T-helper 2 cell treated with Interferon-gamma antibody and Interleukin-4, amounts not matched to agents 5 μg/mL and 100 μg/mL, for 36 hours (primary cell): ENCODE results near the gene XXYLT1.

Experiments
- DNase-seq: peaks from one replicate; pipeline ENCODE4 v3.0.0; 2021; ENCODE audit warnings: low spot score
- H3K27ac Mint-ChIP-seq: one replicate; pipeline ENCODE4 v1.8.0; 2021; ENCODE audit warnings: mild to moderate bottlenecking, mixed read lengths
- H3K27me3 Mint-ChIP-seq: one replicate; pipeline ENCODE4 v1.8.0; 2021; ENCODE audit warnings: low read depth, mixed read lengths
- H3K36me3 Mint-ChIP-seq: one replicate; pipeline ENCODE4 v1.8.0; 2021; ENCODE audit warnings: low read depth, mixed read lengths
- H3K4me1 Mint-ChIP-seq: one replicate; pipeline ENCODE4 v1.8.0; 2021; ENCODE audit warnings: low read depth, mixed read lengths
- H3K4me3 Mint-ChIP-seq: one replicate; pipeline ENCODE4 v1.8.0; 2022; ENCODE audit warnings: mild to moderate bottlenecking, moderate library complexity, mixed read lengths
- H3K9me3 Mint-ChIP-seq: one replicate; pipeline ENCODE4 v1.8.0; 2021; ENCODE audit warnings: mixed read lengths

XXYLT1 gene

DNA sequence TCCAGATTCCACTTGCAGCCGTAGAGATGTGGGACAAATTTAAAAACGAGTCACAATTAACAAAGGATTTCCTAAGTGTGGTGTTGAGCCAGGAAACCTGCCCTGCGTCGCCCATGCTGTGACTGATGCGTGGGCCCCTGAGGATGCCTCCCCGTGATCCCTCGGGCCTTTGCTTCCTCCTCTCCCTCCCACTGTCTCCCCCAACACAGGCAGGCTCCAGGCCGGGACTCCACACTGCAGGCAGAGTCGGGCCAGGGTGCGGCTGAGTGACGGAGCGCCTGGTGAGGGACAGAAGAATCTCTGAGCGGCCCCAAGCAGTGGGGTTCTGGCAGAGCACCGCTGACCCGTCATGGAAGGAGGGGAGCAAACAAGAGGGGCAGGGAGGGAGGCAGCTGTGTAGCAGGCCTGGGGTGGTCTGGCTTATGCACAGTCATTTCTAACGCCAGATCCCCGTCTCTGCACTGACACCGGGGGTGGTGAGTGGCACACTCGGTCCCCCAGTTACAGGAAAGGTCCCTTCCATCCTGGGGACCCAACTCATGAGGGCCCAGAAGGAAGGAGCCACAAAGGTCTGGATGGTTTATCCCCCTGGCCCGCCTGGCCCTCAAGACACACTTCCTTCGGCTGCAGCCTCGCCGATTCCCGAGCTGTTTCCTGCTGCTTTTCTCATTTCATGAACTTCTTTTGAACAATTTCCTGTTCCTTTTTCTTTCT lies 91.0 kb downstream of the XXYLT1 start:
- no peaks in the 10 kb centered on the region for H3K36me3 Mint-ChIP-seq
- H3K27me3 Mint-ChIP-seq: no peaks in the 10 kb centered on the region
- DNase-seq: no peak
- peaks cover 16% of the 10 kb centered on the region for H3K4me1 Mint-ChIP-seq
- no peak overlapping the region for H3K27ac Mint-ChIP-seq
- H3K9me3 Mint-ChIP-seq: no peaks in the 10 kb centered on the region
- H3K4me3 Mint-ChIP-seq: no peak overlapping the region

DNA sequence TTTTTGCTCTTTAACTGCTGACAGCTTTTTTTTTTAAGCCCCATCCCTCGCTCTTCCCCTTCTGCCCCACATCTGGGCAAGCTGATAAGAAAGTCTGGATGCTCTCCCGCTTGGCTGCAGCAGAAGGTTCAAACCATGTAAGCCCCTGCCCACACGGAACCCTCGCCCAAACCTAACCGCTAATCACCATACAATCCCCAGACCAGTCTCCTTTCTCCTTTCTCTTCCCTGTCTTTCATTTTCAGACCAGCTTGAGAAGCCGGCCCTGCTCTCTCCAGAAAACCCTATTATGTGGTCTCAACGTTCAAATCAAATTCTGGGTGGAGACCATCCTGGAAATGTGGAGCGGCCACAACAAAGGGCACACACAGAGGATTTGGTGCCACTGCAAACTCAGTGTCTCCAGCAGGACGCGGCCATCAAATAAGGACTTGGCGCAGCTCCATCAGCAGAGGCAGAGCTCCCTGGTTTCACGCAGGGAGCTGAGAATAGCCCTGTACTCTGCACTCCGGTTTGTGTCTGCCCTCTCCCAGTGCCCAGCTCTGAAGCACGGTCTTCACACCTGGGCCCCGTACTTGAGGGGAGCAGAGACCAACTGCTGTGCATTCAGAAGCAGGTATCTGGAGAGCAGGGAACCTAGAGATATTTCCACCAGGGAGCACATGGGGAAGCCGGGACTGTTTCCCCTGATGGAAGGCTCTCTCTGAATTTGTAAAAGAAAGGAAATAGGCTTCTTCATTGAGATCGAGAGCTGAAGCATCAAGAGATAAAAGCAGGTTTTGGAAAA lies 92.6 kb downstream of the XXYLT1 start:
- Mint-ChIP-seq H3K36me3 (no peaks in the 10 kb centered on the region), H3K4me3 (no peak overlapping the region), H3K9me3 (no peaks in the 10 kb centered on the region), H3K27ac (no peak overlapping the region), H3K27me3 (no peaks in the 10 kb centered on the region), H3K4me1 (peaks cover 8% of the 10 kb centered on the region)
- DNase-seq: no peak

DNA sequence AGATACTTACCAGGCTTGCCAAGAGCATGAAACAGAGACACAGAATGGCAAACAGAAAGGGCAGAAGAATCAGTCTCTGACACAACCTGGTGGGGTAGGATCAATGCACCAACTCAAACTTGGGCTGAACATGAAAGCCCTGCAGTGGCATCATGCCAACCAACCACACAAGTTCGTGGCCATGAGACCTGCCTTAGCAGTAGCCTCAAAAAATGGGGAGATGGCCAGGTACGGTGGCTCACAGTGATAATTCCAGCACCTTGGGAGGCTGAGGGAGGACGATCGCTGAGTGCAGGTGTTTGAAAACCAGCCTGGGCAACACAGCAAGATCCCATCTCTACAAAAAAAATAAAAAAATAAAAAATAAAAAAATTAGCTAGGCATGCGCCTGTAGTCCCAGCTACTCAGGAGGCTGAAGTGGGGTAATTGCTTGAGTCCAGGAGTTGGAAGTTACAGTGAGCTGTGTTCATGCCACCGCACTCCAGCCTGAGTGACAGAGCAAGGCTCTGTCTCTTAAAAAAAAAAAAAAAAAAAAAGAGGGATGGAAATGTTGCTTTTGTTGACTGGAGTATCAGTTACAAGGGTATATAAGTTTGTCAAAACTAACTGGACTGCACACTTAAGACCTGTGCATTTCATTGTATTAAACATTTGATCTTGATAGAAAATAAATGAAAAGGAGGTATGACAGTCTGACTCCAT lies 93.4 kb downstream of the XXYLT1 start:
- no peak for DNase-seq
- H3K27me3 Mint-ChIP-seq: no peaks in the 10 kb centered on the region
- H3K4me3 Mint-ChIP-seq: no peak overlapping the region
- H3K36me3 Mint-ChIP-seq: no peaks in the 10 kb centered on the region
- no peaks in the 10 kb centered on the region for H3K9me3 Mint-ChIP-seq
- H3K27ac Mint-ChIP-seq: no peak overlapping the region
- H3K4me1 Mint-ChIP-seq: peaks cover 4% of the 10 kb centered on the region

DNA sequence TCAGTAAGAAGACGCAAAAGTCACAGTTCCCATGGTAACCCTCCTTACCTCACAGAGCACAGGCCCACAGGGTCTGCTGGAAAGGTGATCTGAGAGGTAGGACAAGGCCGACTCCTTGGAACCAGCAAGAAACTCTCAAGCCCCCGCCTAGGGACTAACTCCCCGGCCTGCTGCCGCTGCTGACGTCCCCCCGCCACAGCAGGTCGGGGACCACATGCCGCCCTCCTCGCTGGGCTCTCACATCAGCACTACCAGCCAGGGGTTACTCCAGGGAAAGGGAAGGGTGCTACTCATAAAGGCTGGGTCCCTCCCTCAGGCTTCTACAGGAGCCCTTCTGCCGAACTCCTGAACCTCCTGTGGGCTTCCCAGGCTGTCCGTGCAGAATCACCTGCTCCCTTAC lies 94.2 kb downstream of the XXYLT1 start:
- no peak for DNase-seq
- Mint-ChIP-seq H3K27ac (no peak overlapping the region), H3K36me3 (no peaks in the 10 kb centered on the region), H3K27me3 (no peaks in the 10 kb centered on the region), H3K9me3 (no peaks in the 10 kb centered on the region), H3K4me3 (no peak overlapping the region), H3K4me1 (no peaks in the 10 kb centered on the region)

DNA sequence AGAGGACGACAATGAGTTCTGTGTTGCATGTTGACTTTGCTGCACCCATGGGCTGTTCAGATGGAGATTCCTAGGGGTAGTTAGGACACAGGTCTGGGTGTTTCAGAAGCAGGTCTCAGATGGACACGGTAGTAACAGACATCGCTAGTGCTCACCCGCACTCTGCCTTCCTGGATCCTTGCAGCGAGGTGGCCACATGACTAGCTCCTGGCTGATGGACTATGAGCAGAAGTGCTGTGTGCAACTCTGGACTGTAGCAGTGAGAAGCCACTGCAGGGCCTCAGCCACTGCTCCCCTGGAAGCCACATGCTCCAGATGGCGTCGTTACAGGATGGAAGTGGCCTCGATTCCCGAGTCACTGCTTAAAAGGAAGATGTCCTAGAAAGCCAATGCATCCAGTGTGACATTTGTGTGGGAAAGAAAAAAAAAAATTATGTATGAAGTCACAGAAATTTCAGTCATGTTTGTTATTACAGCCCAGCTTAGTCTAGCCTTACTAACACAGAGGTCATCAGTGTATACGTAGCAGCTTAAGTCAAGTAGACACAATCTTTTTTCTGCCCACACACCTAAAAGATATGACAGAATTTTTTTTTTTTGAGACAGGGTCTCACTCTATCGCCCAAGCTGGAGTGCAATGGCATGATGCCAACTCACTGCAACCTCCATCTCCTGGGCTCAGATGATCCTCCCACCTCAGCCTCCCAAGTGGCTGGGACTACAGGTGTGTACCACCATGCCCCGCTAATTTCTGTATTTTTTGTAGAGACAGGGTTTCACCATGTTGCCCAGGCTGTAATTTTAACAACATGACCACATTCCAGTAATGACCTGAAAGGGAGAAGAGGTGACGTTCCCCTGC lies 95.3 kb downstream of the XXYLT1 start:
- DNase-seq: no peak
- no peak overlapping the region for H3K27ac Mint-ChIP-seq
- H3K27me3 Mint-ChIP-seq: no peaks in the 10 kb centered on the region
- H3K9me3 Mint-ChIP-seq: no peaks in the 10 kb centered on the region
- no peaks in the 10 kb centered on the region for H3K4me1 Mint-ChIP-seq
- no peak overlapping the region for H3K4me3 Mint-ChIP-seq
- H3K36me3 Mint-ChIP-seq: no peaks in the 10 kb centered on the region

DNA sequence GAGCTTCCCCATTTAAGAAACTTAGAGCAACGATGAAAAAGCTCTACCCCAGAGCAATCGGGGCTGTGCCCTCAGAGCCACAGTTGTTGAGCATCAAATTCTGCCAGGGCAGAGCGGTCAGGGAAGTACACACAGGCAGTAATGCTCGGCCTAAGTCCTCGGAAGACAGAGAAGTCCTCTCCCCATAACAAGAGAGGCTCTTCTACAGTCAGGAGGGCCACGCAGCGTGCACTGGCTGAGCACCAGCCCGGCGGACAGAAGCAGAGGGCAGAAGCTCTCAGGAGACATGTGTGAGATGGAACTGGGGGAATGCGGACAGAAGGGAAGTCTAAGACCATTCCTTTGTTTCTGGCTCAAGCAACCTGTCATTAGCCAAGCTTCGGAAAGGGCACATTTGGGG lies 95.9 kb downstream of the XXYLT1 start:
- Mint-ChIP-seq H3K27me3 (no peaks in the 10 kb centered on the region), H3K36me3 (no peaks in the 10 kb centered on the region)

DNA sequence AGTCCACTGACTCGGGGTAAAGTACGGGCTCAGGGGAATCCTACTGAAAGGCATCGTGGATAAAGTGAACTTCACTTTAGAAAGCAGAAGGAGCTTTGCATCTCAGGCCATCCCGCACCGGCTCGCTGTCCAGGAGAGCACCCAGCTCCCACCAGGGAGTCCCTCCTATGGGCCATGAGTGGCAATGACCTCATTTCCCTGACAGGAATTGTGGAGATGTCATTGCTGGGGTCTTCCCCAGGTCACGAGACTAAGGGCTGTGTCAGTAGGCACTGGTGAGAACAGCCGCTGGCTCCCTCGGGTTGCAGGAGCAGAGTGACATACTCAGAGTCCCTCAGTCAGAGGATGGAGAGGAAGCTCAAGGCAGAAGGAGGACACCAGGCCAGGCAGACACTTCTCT lies 97.3 kb downstream of the XXYLT1 start:
- no peak for DNase-seq
- Mint-ChIP-seq H3K36me3 (no peaks in the 10 kb centered on the region), H3K27ac (no peak overlapping the region), H3K4me3 (no peak overlapping the region), H3K9me3 (no peaks in the 10 kb centered on the region), H3K4me1 (no peaks in the 10 kb centered on the region), H3K27me3 (no peaks in the 10 kb centered on the region)

More for the DNA sequence above, 95.9 kb downstream of the XXYLT1 start:
- Mint-ChIP-seq H3K9me3 (no peaks in the 10 kb centered on the region), H3K27ac (no peak overlapping the region), H3K4me3 (no peak overlapping the region), H3K4me1 (no peaks in the 10 kb centered on the region)
- no peak for DNase-seq

DNA sequence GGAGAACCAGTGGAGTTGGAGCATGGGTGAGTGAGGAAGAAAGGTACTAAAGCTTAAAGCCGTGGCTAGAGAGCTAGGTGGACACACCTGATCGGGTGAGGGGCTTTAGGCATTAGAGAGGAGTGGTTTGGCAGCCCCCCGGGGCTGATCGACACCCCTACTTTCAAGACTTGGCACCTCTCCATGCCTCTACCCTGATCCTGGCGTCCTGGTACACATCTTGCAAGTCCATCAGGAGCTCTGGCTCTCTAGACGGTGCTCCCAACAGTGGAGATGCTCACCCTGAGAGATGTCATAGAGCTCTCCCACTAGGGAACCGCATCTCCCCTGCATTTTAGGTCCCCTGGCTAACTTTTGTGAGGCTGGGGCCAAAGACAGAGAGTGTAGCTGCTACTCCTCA lies 98.1 kb downstream of the XXYLT1 start:
- Mint-ChIP-seq H3K27me3 (no peaks in the 10 kb centered on the region), H3K4me1 (no peaks in the 10 kb centered on the region), H3K36me3 (no peaks in the 10 kb centered on the region)

DNA sequence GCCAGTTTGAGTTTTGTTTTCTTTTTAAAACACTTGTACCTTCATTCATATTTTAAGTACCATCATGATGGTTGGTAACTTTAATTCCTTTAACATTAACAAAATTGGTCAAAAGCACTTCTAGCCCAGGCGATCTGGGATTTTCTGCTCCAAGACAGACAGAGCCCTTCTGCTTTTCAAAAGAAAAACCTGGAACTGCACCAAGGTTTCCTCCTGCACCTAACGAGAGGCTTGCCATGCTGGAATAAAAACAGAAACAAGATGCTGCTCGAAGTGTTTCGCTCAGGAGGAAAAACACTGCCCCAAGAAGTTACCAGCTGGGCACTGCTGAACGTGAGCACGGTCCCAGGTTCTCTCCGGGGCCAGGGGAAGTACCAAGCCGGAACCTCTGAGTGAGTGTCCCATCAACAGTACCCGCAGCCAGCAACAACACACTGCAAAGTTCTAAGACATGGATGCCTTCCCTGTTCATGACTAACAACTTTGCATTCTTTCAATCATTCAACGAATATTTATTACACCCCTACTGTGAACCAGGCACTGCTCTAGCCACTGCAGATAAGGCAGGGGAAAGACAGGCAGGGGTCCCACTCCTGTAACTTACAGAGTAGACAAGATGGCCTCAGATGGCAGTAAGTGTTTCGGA lies 98.8 kb downstream of the XXYLT1 start:
- Mint-ChIP-seq H3K27ac (no peak overlapping the region), H3K9me3 (no peaks in the 10 kb centered on the region), H3K27me3 (no peaks in the 10 kb centered on the region), H3K4me3 (no peak overlapping the region), H3K36me3 (no peaks in the 10 kb centered on the region), H3K4me1 (no peaks in the 10 kb centered on the region)
- no peak for DNase-seq

More for the DNA sequence above, 98.1 kb downstream of the XXYLT1 start:
- no peaks in the 10 kb centered on the region for H3K9me3 Mint-ChIP-seq
- H3K4me3 Mint-ChIP-seq: no peak overlapping the region
- DNase-seq: no peak
- H3K27ac Mint-ChIP-seq: no peak overlapping the region

DNA sequence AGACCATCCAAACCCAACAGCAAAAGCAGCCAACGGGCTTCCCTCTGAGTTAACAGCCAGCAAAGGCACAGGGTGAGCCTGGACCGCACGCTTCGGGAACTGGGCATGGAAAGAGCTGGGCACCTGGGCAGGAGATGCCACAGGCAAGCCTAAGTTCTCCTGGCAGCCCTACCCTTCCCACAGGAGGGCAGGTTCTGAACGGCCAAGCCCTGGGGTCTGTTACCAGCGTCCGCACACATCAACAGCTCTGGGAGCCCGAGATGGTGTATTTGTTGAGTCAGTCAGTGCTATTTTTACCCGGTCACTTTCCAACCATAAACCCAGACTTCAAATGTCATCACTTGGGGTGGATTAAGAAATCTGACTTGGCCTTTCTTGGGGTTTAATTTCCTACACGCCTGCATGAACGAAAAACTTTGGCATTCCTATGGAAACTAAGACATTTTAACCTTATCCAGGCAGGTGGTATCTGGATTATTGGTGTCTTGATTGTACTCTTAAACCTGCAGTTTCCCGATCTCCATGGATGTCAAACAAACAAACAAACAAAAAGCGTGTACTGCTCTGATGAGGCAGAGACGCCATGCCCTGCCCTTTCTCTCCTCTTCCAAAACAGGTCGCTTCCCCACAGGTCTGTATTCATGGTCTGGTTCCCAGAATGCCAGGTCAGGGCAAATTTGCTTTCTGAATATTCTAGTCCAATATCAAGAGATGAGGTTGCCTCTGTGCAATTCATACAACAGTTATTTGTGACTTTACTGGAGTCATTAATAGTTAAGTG lies 99.7 kb downstream of the XXYLT1 start:
- DNase-seq: no peak
- no peaks in the 10 kb centered on the region for H3K4me1 Mint-ChIP-seq
- H3K9me3 Mint-ChIP-seq: no peaks in the 10 kb centered on the region
- H3K27me3 Mint-ChIP-seq: no peaks in the 10 kb centered on the region
- no peak overlapping the region for H3K27ac Mint-ChIP-seq
- no peaks in the 10 kb centered on the region for H3K36me3 Mint-ChIP-seq
- H3K4me3 Mint-ChIP-seq: no peak overlapping the region

DNA sequence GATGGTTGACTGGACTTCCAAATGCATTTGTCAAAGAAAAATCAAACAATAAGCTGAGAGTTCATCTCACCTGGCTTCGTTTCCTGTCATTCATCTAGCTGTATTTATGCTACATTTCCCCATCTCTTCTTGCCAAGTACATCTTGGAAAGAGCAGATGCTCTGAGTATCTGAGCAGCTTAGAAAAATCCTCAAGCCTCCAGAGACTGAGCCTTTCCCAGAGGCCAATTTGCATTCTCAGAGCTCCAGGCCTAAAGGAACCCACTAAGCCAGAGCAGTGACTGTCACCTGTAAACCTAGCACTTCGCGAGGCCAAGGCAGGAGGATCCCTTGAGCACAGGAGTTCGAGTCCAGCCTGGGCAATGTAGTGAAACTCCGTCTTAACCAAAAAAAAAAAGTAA lies 100.5 kb downstream of the XXYLT1 start:
- no peak overlapping the region for H3K27ac Mint-ChIP-seq
- no peaks in the 10 kb centered on the region for H3K9me3 Mint-ChIP-seq
- no peaks in the 10 kb centered on the region for H3K27me3 Mint-ChIP-seq
- H3K4me3 Mint-ChIP-seq: no peak overlapping the region
- H3K4me1 Mint-ChIP-seq: no peaks in the 10 kb centered on the region
- H3K36me3 Mint-ChIP-seq: no peaks in the 10 kb centered on the region
- DNase-seq: no peak

DNA sequence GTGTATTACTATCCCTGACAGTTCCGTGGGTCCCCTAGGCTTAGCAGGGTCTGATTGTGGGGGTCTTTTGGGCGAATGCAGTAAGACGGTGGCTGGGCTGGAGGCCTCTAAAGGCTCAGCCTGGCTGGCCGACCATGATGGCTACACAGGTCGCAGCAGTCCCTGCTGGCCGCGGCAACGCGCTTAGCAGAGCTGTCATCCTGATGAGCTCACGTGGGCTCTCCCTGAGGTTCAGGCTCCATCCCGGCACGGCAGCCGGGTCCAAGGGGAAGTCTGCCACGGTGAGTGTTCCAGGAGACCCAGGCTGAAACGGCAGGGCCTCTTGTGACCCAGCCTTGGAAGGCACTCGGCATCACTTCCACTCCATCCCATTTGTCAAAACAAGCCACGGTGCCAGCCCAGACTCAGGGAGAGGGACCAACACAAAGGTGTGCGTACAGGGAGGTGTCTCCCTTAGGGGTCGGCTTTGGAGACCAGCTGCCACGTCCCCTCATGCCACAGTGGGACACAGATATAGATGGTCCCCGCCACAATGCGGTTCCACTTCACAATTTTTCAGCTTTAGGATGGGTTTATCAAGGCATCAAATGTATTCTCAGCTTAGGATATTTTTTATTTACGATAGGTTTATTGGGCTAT lies 101.8 kb downstream of the XXYLT1 start:
- H3K27me3 Mint-ChIP-seq: no peaks in the 10 kb centered on the region
- no peak for DNase-seq
- no peak overlapping the region for H3K27ac Mint-ChIP-seq
- H3K4me1 Mint-ChIP-seq: peaks cover 3% of the 10 kb centered on the region
- no peaks in the 10 kb centered on the region for H3K9me3 Mint-ChIP-seq
- H3K36me3 Mint-ChIP-seq: no peaks in the 10 kb centered on the region
- no peak overlapping the region for H3K4me3 Mint-ChIP-seq
